GM19467 (cell line): ENCODE results near the gene RNF213.
"Not testable (repeated sequence)": the region's sequence is repeated elsewhere in the genome, so short reads cannot be mapped to it uniquely, and the experiment has no call there.

Source experiments
- ATAC-seq: cut with Tn5 transposase; IDR thresholded peaks from one replicate; pipeline ENCODE4 v1.9.1; 2021; ENCODE audit warnings: mild to moderate bottlenecking, moderate library complexity; ENCODE audit not compliant: unreplicated experiment

Gene RNF213

GRCh38 chr17:80316927-80317705 lies 56.5 kb downstream of the RNF213 start:
- ATAC-seq = no peak

GRCh38 chr17:80317706-80317980 lies 57.0 kb downstream of the RNF213 start:
- ATAC-seq = no peak

DNA sequence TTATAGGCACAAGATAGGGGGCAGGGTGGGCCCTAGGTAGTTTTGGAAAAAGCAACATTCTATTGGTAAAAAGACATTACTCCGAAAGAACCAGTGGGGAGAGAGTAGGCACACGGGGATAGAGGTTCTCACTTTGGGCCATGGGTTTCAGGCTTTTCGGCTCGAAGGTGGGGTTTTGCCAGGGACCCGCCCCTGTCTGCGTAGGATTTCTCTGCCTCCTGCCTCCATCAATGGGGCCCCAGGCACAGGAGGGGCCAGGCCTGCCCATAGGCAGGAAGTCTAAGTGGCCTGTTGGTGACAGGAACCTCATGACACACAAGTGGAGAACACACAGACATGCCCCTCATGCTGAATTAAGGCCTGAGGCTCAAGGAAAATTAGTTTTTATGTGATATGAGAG lies 57.5 kb downstream of the RNF213 start:
- ATAC-seq = no peak

DNA sequence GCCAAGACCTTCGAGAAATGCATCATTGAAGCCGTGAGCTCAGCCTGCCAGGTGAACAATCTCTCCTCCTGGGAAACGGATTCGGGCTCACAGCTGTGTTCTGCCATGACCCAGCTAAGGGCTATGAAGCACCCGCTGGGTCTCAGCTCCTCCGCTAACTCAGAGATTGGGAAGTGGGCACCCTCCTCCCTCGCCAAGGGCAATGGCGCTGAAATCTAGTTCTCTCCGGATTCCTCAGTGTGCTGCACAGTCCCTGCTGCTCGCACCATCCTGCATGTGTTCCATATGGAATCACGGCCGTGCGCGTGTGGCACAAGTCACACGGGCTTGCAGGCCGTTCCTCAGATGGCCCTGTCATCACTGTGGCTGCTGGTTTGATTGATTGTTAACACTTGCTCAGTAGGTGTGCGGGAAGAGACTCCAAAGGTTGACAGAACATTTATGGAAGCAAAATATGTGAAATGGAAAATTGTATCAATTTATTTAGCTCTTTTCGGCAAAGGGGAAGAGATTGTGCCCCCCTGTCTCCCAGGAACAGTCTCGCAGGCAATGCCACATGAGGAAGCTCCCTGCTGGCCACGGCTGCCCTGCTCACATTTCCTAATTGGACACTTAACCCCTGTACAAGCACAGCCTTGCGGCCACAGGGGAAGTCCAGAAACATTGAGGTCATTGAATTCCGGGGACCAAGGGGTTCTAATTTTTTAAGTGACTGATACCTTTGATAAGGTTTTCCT lies 58.8 kb downstream of the RNF213 start:
- ATAC-seq = no peak

- ATAC-seq = no peak
Measured at GRCh38 chr17:80319999-80320344, 59.3 kb downstream of the RNF213 start.

DNA sequence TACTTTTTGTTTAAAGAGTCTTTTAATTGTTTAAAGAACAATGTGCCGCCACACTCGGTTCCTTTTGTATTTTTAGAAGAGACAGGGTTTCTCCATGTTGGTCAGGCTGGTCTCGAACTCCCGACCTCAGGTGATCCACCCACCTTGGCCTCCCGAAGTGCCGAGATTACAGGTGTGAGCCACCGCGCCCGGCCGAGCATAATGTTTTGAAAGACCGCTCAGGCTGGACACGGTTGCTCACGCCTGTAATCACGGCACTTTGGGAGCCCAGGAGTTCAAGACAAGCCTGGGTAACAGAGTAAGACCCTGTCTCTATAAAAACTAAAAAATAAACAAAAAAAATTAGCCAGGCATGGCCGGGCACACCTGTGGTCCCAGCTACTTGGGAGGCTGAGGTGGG lies 59.8 kb downstream of the RNF213 start:
- no peak for ATAC-seq

- no peak for ATAC-seq
Measured at GRCh38 chr17:80322864-80323263, 62.2 kb downstream of the RNF213 start.

DNA sequence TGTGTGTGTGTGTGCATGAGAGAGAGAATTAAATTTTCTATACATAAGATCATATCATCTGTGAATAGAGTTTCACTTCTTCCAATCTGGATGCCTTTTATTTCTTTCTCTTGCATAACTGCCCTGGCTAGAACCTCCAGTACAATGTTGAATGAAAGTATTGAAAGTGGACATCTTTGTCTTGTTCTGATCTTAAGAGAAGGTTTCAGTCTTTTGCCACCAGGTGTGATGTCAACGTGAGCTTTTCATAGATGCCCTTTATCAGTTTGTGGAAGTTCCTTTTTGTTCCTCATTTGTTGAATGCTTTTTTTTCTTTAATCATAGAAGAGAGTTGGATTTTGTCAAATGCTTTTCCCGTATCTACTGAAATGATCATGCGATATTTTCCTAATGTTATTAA lies 63.3 kb downstream of the RNF213 start:
- no peak for ATAC-seq

DNA sequence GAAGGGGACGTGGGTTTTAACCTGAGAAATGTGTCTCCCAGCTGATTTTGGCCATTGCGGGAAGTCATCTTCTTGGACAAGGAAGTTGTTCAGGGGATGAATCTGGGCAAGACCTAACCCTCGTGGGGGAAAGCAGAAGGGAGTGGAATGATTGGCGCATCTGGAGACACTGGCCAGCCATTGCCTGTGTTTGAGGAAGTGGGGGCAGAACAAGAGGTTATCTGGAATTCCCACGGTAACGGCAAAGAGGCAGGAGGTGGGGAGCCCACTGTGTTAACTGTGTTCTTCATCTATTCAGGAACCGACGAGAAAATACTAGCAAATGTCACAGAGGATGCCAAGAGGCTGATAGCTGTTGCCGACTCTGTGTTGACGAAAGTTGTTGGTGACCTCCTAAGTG lies 66.9 kb downstream of the RNF213 start:
- ATAC-seq = no peak

- no peak for ATAC-seq
Measured at GRCh38 chr17:80328634-80329380, 68.2 kb downstream of the RNF213 start.

DNA sequence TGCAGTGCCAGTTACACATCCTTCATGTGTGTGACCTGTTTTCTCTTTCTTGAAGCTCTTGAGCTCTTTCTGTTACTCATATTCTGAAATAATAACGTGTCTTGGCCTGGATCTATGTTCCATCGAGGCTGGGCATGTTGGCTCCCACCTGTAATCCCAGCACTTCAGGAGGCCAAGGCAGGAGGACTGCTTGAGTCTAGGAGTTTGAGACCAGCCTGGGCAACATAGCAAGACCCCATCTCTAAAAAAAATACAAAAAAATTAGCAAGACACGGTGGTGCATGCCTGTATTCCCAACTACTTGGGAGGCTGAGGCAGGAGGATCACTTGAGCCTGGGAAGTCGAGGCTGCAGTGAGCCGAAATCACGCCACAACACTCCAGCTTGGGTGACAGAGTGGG lies 68.8 kb downstream of the RNF213 start:
- ATAC-seq = not testable (repeated sequence)

- no peak for ATAC-seq
Measured at GRCh38 chr17:80330276-80330675, 69.6 kb downstream of the RNF213 start.

- not testable (repeated sequence) for ATAC-seq
Measured at GRCh38 chr17:80330938-80331337, 70.3 kb downstream of the RNF213 start.

GRCh38 chr17:80331820-80332219 lies 71.2 kb downstream of the RNF213 start:
- no peak for ATAC-seq

DNA sequence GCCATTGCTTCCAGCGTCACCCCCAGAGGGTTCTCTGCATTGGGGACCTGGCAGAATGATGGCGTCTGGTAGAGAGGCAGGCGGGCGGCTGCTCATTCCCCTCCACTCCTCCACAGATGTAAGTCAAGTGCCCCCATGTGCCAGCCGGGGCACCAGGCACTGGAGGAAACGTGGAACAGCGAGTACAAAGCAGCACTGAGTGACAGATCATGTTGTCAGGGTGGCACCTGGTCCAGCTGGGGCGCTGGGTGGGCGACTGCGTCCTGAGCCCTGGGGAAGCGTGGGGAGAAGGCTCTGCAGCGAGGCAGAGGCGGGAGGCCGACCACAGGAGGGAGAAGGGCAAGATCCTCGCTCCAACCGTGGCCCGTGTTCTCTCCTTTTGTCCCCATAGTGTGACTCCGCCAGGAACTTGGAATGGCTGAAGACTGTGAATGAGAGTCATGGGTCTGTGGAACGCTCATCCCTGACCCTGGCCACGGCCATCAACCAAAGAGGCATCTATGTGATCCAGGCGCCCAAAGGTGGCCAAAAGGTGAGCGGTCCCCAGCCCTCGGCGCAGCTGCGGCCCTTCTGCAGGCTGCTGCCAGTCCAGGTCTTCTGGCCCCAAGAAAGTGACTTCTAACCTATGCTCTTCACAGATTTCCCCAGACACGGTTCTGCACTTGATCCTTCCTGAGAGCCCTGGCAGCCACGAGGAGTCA lies 76.7 kb downstream of the RNF213 start:
- no peak for ATAC-seq

GRCh38 chr17:80339118-80339517 lies 78.5 kb downstream of the RNF213 start:
- no peak for ATAC-seq

DNA sequence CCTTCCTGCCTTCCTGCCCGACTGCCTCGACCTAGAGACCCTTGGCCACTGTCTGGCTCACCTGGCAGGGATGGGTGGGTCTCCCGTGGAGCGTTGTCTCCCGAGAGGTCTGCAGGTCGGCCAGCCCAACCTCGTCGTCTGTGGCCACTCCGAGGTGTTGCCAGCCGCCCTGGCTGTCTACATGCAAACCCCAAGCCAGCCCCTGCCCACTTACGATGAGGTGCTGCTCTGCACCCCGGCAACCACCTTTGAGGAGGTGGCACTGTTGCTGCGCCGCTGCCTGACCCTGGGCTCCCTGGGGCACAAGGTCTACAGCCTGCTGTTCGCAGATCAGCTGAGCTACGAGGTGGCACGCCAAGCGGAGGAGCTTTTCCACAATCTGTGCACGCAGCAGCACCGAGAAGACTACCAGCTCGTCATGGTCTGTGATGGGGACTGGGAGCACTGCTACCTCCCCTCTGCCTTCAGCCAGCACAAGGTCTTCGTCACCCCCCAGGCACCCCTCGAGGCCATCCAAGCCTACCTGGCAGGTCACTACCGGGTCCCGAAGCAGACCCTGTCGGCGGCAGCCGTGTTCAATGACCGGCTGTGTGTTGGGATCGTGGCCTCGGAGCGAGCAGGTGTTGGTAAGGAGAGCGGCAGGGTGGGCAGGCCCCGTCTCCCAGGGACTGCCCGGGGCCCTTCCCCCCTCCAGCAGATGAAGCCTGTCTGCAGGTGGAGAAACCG lies 79.2 kb downstream of the RNF213 start:
- ATAC-seq = no peak

GRCh38 chr17:80345321-80345720 lies 84.7 kb downstream of the RNF213 start:
- no peak for ATAC-seq

DNA sequence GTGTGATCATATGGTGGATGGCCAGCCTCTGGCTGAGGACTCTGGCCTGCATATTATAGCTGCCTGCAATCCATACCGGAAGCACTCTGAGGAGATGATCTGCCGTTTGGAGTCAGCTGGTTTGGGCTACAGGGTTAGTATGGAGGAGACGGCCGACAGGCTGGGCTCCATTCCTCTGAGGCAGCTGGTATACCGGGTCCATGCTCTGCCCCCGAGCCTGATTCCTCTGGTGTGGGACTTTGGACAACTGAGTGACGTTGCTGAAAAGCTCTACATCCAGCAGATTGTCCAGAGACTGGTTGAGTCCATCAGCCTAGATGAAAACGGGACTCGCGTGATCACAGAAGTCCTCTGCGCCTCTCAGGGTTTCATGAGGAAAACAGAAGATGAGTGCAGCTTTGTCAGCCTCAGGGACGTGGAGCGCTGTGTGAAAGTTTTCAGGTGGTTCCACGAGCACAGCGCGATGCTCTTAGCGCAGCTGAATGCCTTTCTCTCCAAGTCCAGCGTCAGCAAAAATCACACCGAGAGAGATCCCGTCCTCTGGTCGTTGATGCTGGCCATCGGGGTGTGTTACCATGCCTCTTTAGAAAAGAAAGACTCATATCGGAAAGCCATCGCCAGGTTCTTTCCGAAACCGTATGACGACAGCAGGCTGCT lies 85.3 kb downstream of the RNF213 start:
- no peak for ATAC-seq
